Endothelial cell of umbilical vein (primary cell): ENCODE data around the gene FSTL4. TPM values are rescaled to one million over a fixed set of nuclear protein-coding genes. Genes with fewer than 3 reads are reported as not detected.

Source experiments
- BruUV-seq: library from RNA; stranded (reverse); fragments of 400-500 nt; replicated peaks from 2 replicates; lab custom pipeline; 2021; lab: Mats Ljungman, UMichigan
- CTCF ChIA-PET: fragments of 300-600, 350-600 bp; sonication (Branson Sonifier 250); formaldehyde crosslinking; loops from one replicate; lab custom pipeline; 2021; ENCODE audit warnings: antibody characterized with exemption, inconsistent platforms; lab: Charles Lee
- POLR2A ChIA-PET: fragments of 300-600, 350-600 bp; sonication (Branson Sonifier 250); formaldehyde crosslinking; loops from one replicate; lab custom pipeline; 2021; ENCODE audit warnings: antibody characterized with exemption, inconsistent platforms; lab: Charles Lee
- DNase-seq: peaks from one replicate; pipeline ENCODE4 v3.0.0-alpha.2; 2011; ENCODE audit warnings: low read depth, low spot score
- FAIRE-seq: peaks from 2 replicates; lab custom pipeline; 2011; peaks lifted over from hg19 to GRCh38; lab: Jason Lieb, UNC
- H2AFZ ChIP-seq: 2 replicates; pipeline ENCODE4 v1.6.0; 2012; ENCODE audit warnings: low read depth, low read length, control low read depth, inconsistent platforms
- H3K27ac ChIP-seq: 2 replicates; pipeline ENCODE4 v1.5.1; 2011; ENCODE audit warnings: low read depth, mild to moderate bottlenecking, control low read depth, low read length, moderate library complexity; ENCODE audit not compliant: insufficient read depth
- H3K27me3 ChIP-seq, 2 experiments: 2 replicates each; pipeline versions ENCODE4 v1.6.0 to v1.6.1; 2011; ENCODE audit warnings: low read length in 2 of 2, mixed read lengths in 1 of 2; ENCODE audit not compliant: control insufficient read depth in 2 of 2, insufficient read depth in 2 of 2
- H3K36me3 ChIP-seq, 2 experiments: 2 replicates in 1 of 2; 3 replicates in 1 of 2; pipeline ENCODE4 v1.5.1; 2011; ENCODE audit warnings: low read length in 2 of 2, mild to moderate bottlenecking in 1 of 2, moderate library complexity in 1 of 2; ENCODE audit not compliant: control insufficient read depth in 2 of 2, insufficient read depth in 2 of 2; ENCODE audit errors: extremely low read depth in 1 of 2
- H3K4me1 ChIP-seq: 3 replicates; pipeline ENCODE4 v1.5.1; 2011; ENCODE audit warnings: mild to moderate bottlenecking, low read length; ENCODE audit not compliant: control insufficient read depth, insufficient read depth; ENCODE audit errors: extremely low read depth
- H3K4me2 ChIP-seq: 2 replicates; pipeline ENCODE4 v1.6.1; 2011; ENCODE audit warnings: low read length, control low read depth, mixed read lengths; ENCODE audit not compliant: insufficient read depth
- H3K4me3 ChIP-seq, 3 experiments: fragments of 200-600 bp in 1 of 3; sonication (generic), shearing (Covaris generic) in 1 of 3; replicated peaks in 1 of 3; 2 replicates each; pipeline ENCODE4 v1.5.1; 2011 to 2016; ENCODE audit warnings: control low read depth in 3 of 3, low read length in 3 of 3, mild to moderate bottlenecking in 2 of 3, inconsistent platforms in 1 of 3, low read depth in 1 of 3, moderate library complexity in 1 of 3; ENCODE audit not compliant: insufficient read depth in 1 of 3
- H3K79me2 ChIP-seq: 2 replicates; pipeline ENCODE4 v1.6.0; 2012; ENCODE audit warnings: low read length, inconsistent platforms; ENCODE audit not compliant: control insufficient read depth, insufficient read depth
- H3K9ac ChIP-seq: replicated peaks from 2 replicates; pipeline ENCODE3; 2011; ENCODE audit warnings: low read length, control low read depth; ENCODE audit not compliant: insufficient read depth; ENCODE audit errors: extremely low read depth
- H3K9me1 ChIP-seq: replicated peaks from 3 replicates; pipeline ENCODE4 v1.6.0; 2011; ENCODE audit warnings: mild to moderate bottlenecking, low read length; ENCODE audit not compliant: control insufficient read depth, insufficient read depth; ENCODE audit errors: extremely low read depth
- H3K9me3 ChIP-seq: replicated peaks from 2 replicates; pipeline ENCODE4 v1.5.1; 2012; ENCODE audit warnings: low read length, inconsistent platforms; ENCODE audit not compliant: control insufficient read depth, insufficient read depth
- H4K20me1 ChIP-seq: replicated peaks from 2 replicates; pipeline ENCODE3; 2011; ENCODE audit warnings: mild to moderate bottlenecking, low read length; ENCODE audit not compliant: control insufficient read depth, insufficient read depth; ENCODE audit errors: extremely low read depth
- EZH2 ChIP-seq: IDR thresholded peaks from 2 replicates; pipeline ENCODE4 v1.6.1; 2012; ENCODE audit warnings: borderline replicate concordance, low read depth, mild to moderate bottlenecking, moderate library complexity, low read length, inconsistent platforms; ENCODE audit not compliant: severe bottlenecking
- FOS ChIP-seq: IDR thresholded peaks from 2 replicates; pipeline ENCODE4 v1.6.1; 2011; ENCODE audit warnings: mild to moderate bottlenecking, low read length, moderate library complexity, borderline replicate concordance; ENCODE audit not compliant: insufficient read depth
- GATA2 ChIP-seq: IDR thresholded peaks from 2 replicates; pipeline ENCODE4 v1.7.0; 2011; ENCODE audit warnings: low read depth, mild to moderate bottlenecking, moderate library complexity, mixed read lengths, low read length; ENCODE audit not compliant: insufficient read length, insufficient read depth
- JUN ChIP-seq: IDR thresholded peaks from 2 replicates; pipeline ENCODE4 v1.6.1; 2011; ENCODE audit warnings: borderline replicate concordance, low read depth; ENCODE audit not compliant: insufficient read length, insufficient read depth
- MYC ChIP-seq: IDR thresholded peaks from one replicate; pipeline ENCODE4 v1.6.1; 2011; ENCODE audit warnings: mild to moderate bottlenecking, low read depth, low read length
- POLR2A ChIP-seq: IDR thresholded peaks from 2 replicates; pipeline ENCODE4 v1.6.1; 2012; ENCODE audit warnings: low read depth, mild to moderate bottlenecking, control low read depth, low read length
- POLR2AphosphoS5 ChIP-seq: IDR thresholded peaks from 2 replicates; pipeline ENCODE4 v1.6.1; 2012; ENCODE audit warnings: low read depth, mild to moderate bottlenecking, control low read depth, low read length, moderate library complexity; ENCODE audit not compliant: insufficient read depth
- dilution Hi-C: fragments of 300-500 bp; cut with MboI; formaldehyde crosslinking; loops from one replicate; pipeline ENCODE4 v1.15.0; 2019; ENCODE audit warnings: low sequenced_read_pairs; ENCODE audit not compliant: extremely low pct_ligation_motif_present
- intact Hi-C: fragments of 100-400 bp; cut with micrococcal nuclease; formaldehyde crosslinking; loops from one replicate; pipeline ENCODE4 v1.10.0; 2022
- polyA plus RNA-seq, 4 experiments: library from polyadenylated mRNA; depleted of rRNA in 3 of 4; stranded (reverse) in 3 of 4; unstranded in 1 of 4; fragments of >200 nt; gene quantifications; 2 replicates each; pipeline versions ENCODE4 v1.2.1 to v1.2.3, GENCODE V29; 2011 to 2012; ENCODE audit warnings: missing spikeins in 1 of 4
- total RNA-seq: library from RNA; stranded (reverse); gene quantifications from 2 replicates; pipeline ENCODE4 v1.2.3, GENCODE V29; 2021
- TF ChIP-seq, protein P1 (sequence below): IDR thresholded peaks from 2 replicates; pipeline ENCODE4 v1.6.1; 2011; ENCODE audit not compliant: insufficient read depth, insufficient read length
- TF ChIP-seq, protein P2 (sequence below), 2 donors: IDR thresholded peaks; 1 replicate in 1 of 2; 2 replicates in 1 of 2; pipeline ENCODE4 v1.5.1; 2011; ENCODE audit warnings: low read length in 2 of 2, mild to moderate bottlenecking in 2 of 2, moderate library complexity in 2 of 2, control low read depth in 1 of 2, inconsistent platforms in 1 of 2, low read depth in 1 of 2; ENCODE audit not compliant: insufficient read depth in 1 of 2; ENCODE audit errors: extremely low read depth in 1 of 2

Gene FSTL4
- total and polyA plus RNA-seq, 2 donors (not counting 3 experiments of a cell fraction or from before 2014, with no cell fraction given) = 0.18 TPM; not detected in 1

DNA sequence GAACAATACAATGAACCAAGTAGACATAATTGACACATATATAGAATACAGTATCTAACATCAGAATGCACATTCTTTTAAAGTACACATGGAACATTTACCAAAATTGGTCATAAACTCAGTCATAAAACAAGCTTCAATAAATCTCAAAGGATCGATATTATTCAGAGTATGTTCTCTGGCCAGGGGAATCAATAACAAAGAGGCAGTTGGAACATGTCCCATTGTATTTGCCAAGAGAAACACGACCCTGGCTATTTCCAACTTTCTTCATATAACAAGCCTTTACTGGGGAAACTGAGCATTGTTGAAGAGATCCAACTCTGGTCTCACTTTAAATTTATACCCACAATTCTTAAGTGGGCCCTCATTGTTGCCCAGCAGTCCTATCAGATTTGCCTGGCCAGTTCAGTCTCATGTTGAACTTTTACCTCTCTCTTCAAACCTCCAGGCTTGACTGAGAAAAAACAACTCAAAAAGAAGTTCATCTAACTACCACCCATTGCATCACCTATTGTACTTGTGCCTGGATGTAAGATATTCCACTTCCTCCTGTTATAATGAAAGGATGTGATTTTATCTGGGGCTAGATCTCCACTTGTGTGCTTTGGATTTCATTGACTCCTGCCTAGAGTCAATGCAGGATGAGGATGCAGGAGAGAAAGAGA is 398.1 kb downstream of the FSTL4 start:
- CTCF ChIA-PET = no interaction called here
- peak; percentile 82 for FAIRE-seq
- dilution Hi-C loops = no loop called here

DNA sequence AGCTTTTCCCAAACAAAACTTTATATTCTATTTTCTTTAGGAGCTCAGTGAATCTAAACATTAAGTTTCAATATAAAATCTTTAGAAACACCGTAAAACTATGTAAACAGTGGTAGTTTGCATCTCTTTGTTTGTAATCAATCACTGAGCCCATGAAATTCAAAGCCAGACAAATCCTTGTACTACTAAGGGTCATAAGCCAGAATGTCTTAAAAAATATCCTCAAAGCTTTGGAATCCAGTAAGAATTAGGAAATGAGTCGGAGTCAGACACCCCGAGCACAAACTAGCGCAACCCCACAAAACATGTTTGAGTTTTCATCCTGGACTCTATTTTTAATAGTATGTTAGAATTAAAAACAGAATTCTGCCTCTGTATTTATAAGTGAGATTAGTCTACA is 406.7 kb downstream of the FSTL4 start:
- DNase-seq (no peak), FAIRE-seq (peak; percentile 37)
- ChIA-PET CTCF (interaction anchor here (0.7 to 2.1 kb wide), 6 partner anchors 16 to 82 kb away, joined by 3 to 18 read pairs (median 6); no protein-coding TSS in a partner anchor), POLR2A (no interaction called here)
- H3K27me3 ChIP-seq = peaks cover 2 to 4% of the 10 kb centered on the region in 2 experiments
- H3K27ac ChIP-seq = no peak overlapping the region
- no peak overlapping the region for H3K4me3 ChIP-seq
- no peak overlapping the region for H2AFZ ChIP-seq
- H3K9ac ChIP-seq = no peak overlapping the region
- H3K9me1 ChIP-seq = no peaks in the 10 kb centered on the region
- H3K36me3 ChIP-seq = no peaks in the 10 kb centered on the region
- no peaks in the 10 kb centered on the region for H3K4me1 ChIP-seq
- dilution Hi-C loops = no loop called here
- no peaks in the 10 kb centered on the region for H3K9me3 ChIP-seq
- TF ChIP-seq FOS (no peak), POLR2A (no peak), MYC (no peak), POLR2AphosphoS5 (no peak), GATA2 (no peak), EZH2 (no peak), JUN (no peak)
- TF ChIP-seq, protein P1, sequence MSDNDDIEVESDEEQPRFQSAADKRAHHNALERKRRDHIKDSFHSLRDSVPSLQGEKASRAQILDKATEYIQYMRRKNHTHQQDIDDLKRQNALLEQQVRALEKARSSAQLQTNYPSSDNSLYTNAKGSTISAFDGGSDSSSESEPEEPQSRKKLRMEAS = no peak
- TF ChIP-seq, protein P2, sequence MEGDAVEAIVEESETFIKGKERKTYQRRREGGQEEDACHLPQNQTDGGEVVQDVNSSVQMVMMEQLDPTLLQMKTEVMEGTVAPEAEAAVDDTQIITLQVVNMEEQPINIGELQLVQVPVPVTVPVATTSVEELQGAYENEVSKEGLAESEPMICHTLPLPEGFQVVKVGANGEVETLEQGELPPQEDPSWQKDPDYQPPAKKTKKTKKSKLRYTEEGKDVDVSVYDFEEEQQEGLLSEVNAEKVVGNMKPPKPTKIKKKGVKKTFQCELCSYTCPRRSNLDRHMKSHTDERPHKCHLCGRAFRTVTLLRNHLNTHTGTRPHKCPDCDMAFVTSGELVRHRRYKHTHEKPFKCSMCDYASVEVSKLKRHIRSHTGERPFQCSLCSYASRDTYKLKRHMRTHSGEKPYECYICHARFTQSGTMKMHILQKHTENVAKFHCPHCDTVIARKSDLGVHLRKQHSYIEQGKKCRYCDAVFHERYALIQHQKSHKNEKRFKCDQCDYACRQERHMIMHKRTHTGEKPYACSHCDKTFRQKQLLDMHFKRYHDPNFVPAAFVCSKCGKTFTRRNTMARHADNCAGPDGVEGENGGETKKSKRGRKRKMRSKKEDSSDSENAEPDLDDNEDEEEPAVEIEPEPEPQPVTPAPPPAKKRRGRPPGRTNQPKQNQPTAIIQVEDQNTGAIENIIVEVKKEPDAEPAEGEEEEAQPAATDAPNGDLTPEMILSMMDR (IDR thresholded peaks at IDR 0.05; ENCODE audit: extremely low read depth in 1 of 2, insufficient read depth in 1 of 2, low read depth in 1 of 2, low read length in 2 of 2) = no peak
- H3K79me2 ChIP-seq = no peaks in the 10 kb centered on the region
- BruUV-seq = no TSS peak
- no peaks in the 10 kb centered on the region for H4K20me1 ChIP-seq
- H3K4me2 ChIP-seq = no peak overlapping the region
- intact Hi-C loops = loop anchor here (5.0 kb wide), 1 partner anchor 42 kb away; no protein-coding TSS in a partner anchor

More for the DNA sequence above, 398.1 kb downstream of the FSTL4 start:
- Histone ChIP-seq H3K79me2 (no peaks in the 10 kb centered on the region), H3K4me3 (no peak overlapping the region), H3K9me1 (no peaks in the 10 kb centered on the region), H3K36me3 (no peaks in the 10 kb centered on the region), H3K27ac (peak overlapping the region; percentile 21), H3K4me1 (peaks cover 13% of the 10 kb centered on the region), H4K20me1 (no peaks in the 10 kb centered on the region), H2AFZ (peak overlapping the region; percentile 38), H3K9me3 (no peaks in the 10 kb centered on the region), H3K27me3 (peaks cover 1 to 2% of the 10 kb centered on the region in 2 experiments), H3K4me2 (peak overlapping the region; percentile 44), H3K9ac (no peak overlapping the region)
- peak; percentile 79 for DNase-seq
- BruUV-seq = no TSS peak
- intact Hi-C loops = no loop called here
- POLR2A ChIA-PET = no interaction called here
- TF ChIP-seq POLR2A (peak; percentile 36), GATA2 (peak; percentile 81), EZH2 (no peak)
